Fibroblast of villous mesenchyme (primary cell): ENCODE results near the gene MEX3A. TPM values are rescaled to one million over a fixed set of nuclear protein-coding genes. Genes with fewer than 3 reads are reported as not detected.
"Not testable (repeated sequence)": the region's sequence is repeated elsewhere in the genome, so short reads cannot be mapped to it uniquely, and the experiment has no call there.

Experiments used
- DNase-seq: peaks from one replicate; pipeline ENCODE4 v3.0.0-alpha.2; 2010; ENCODE audit warnings: low read depth
- H3K4me3 ChIP-seq: 2 replicates; pipeline ENCODE4 v1.5.1; 2011; ENCODE audit warnings: low read depth, mild to moderate bottlenecking, low read length
- total RNA-seq: library from RNA; depleted of rRNA; stranded (reverse); fragments of >200 nt; gene quantifications from 2 replicates; pipeline ENCODE4 v1.2.3, GENCODE V29; 2012
- TF ChIP-seq, protein P1 (sequence below): IDR thresholded peaks from 2 replicates; pipeline ENCODE4 v1.5.1; 2012; ENCODE audit warnings: low read depth, mild to moderate bottlenecking, low read length; ENCODE audit not compliant: insufficient read depth

MEX3A gene
- total RNA-seq, 1 donor: 1.7 TPM

DNA sequence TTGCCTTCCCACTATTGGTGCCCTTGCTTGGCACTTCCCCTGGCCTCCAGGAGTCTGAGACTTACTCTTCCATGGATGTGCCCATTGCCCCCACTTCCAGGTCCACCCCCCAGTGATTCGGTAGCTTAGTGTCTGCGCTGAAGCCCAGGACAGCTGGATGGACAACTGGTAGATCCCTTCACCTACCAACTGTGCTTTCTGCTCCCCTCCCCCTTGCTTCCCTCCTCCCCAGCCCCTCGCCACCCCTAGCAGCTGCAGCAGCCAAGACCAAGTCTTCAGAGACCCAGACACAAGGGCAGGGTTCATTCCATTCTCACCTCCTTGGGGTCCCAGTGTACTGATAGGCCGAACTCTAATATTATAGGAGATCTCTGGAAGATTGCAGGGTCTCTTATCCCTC lies 39.2 kb upstream of the MEX3A start:
- TF ChIP-seq, protein P1, sequence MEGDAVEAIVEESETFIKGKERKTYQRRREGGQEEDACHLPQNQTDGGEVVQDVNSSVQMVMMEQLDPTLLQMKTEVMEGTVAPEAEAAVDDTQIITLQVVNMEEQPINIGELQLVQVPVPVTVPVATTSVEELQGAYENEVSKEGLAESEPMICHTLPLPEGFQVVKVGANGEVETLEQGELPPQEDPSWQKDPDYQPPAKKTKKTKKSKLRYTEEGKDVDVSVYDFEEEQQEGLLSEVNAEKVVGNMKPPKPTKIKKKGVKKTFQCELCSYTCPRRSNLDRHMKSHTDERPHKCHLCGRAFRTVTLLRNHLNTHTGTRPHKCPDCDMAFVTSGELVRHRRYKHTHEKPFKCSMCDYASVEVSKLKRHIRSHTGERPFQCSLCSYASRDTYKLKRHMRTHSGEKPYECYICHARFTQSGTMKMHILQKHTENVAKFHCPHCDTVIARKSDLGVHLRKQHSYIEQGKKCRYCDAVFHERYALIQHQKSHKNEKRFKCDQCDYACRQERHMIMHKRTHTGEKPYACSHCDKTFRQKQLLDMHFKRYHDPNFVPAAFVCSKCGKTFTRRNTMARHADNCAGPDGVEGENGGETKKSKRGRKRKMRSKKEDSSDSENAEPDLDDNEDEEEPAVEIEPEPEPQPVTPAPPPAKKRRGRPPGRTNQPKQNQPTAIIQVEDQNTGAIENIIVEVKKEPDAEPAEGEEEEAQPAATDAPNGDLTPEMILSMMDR: no peak
- peak overlapping the region; percentile 16 for H3K4me3 ChIP-seq
- no peak for DNase-seq

DNA sequence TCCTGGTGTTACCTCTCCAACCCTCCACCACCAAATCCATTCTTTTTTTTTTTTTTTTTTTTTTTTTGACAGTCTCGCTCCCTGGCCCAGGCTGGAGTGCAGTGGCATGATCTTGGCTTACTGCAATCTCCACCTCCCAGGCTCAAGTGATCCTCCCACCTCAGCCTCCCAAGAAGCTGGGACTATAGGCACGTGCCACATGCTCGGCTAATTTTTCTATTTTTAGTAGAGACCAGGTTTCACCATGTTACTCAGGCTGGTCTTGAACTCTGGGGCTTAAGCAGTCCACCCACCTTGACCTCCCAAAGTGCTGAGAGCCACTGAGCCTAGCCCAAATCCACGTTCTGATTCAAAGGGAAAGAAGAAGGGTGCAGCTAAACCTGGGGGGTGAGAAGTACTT lies 38.7 kb upstream of the MEX3A start:
- peak overlapping the region; percentile 16 for H3K4me3 ChIP-seq
- DNase-seq: peak; percentile 30

DNA sequence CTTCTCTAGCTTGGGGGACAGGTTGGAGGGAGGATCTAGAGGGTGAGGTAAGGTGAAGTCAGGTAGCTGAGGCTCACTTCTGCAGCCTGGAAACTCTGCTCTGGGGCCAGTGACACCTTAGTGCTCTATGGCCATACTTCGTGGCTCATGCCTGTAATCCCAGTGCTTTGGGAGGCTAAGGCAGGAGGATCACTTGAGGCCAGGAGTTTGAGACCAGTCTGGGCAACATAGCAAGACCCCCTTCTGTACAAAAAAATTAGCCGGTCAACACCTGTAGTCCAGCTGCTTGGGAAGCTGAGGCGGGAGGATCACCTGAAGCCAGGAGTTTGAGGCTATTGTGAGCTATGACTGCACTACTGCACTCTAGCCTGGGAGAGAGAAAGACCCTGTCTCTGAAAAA lies 38.1 kb upstream of the MEX3A start:
- DNase-seq: no peak
- H3K4me3 ChIP-seq: no peak overlapping the region
- TF ChIP-seq, protein P1: no peak

DNA sequence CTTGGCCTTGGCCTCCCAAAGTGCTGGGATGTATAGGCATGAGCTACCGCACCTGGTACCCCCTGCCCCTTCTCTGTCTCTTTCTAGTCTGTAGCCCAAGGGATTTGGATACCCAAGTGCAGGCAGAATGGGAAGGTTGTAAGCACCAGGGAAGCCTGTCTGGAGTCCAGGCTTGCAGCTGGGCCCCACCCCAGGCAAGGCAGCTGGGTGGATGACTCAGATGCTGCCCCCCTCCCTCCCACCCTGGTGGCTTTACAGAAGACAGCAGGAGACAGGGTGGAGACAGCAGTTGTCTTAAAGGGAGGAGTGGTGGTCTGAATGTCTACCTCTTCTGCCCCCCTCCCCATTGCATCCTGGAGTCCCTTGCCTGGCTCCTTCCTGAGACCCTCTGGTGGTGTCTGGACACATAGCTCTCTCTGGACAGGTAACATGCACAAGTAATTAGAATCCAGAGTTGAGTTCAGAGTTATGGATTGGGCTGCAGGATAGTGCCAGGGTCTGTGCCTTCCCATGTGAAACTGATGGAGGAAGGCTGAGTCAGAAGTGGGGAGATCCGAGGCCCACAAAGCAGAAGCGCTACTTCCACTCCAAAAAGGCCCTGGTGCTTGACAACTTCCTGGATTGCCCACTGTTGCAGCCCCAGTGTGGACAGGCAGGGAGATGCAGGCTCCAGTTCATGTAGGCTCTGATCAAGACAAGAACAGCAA lies 37.4 kb upstream of the MEX3A start:
- peak; percentile 82 for DNase-seq
- H3K4me3 ChIP-seq: peak overlapping the region; percentile 25
- TF ChIP-seq, protein P1: peak; percentile 15

DNA sequence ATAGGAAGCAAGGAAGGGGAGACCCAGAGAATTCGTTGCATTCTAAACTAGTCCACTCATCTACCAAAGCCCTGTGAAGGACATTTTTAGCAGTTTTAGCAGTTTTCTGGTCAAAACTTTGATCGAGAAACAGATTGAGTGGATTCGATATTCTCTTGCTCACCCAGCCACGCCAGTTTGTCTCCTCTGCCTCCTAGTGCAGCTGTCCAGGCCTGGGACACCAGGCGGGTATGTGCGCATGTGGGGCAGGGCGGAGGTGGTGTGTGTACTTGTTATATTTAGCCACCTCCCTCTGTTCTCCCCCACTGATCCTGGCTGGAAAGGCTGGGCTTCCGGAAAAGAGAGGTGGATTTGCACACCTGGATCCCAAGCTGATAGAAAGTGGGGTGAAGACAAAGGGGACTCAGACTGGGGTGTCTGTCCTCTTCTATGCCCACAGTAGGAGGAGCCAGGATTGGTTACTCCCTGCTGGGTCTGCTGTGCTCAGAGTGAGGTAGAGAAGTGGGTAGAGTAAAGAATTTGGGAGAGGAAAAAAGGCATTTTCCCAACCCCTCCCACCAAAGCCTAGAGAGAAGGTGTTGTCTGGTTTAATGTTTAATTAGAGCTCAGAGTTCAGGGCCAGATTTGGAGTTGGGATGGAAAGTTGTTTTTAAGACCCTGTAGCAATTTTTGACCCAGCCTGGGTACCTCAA lies 36.1 kb upstream of the MEX3A start:
- TF ChIP-seq, protein P1: no peak
- H3K4me3 ChIP-seq: peak overlapping the region; percentile 100
- peak; percentile 42 for DNase-seq

DNA sequence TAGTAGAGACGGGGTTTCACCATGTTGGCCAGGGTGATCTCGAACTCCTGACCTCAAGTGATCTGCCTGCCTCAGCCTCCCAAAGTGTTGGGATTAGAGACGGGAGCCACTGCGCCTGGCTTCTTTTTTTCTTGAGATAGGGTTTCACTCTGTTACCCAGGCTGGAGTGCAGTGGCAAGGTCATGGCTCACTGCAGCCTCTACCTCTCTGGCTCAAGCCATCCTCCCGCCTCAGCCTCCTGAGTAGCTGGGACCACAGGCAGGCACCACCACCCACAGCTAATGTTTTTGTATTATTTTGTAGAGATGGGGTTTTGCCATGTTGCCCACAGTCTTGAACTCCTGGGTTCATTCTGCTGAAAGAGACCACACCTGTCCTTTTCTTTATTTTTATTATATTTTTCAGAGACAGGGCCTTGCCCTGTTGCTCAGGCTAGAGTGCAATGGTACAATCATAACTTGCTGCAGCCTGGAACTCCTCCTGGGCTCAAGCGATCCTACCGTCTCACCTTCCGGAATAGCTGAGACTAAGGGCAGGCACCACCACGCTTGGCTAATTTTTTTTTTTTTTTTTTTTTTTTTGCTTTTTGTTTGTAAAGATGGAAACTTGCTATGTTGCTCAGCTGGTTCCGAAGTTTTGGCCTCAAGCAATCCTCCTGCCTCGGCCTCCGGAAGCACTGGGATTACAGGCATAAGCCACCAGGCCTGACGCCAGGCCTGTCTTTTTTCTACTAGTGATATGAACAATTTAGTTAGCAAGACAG lies 35.3 kb upstream of the MEX3A start:
- peak; percentile 28 for DNase-seq
- TF ChIP-seq, protein P1: no peak
- peak overlapping the region; percentile 100 for H3K4me3 ChIP-seq

DNA sequence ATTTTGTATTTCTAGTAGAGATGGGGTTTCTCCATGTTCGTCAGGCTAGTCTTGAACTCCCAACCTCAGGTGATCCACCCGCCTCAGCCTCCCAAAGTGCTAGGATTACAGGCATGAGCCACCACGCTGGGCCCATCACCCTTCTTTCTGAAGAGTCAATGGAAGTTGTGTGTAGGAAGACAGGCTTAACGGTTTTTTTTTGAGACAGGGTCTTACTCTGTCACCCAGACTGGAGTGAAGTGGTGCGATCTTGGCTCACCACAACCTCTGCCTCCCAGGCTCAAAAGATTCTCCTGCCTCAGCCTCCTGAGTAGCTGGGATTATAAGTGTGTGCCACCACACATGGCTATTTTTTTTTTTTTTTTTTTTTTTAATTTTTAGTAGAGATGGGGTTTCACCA lies 34.5 kb upstream of the MEX3A start:
- peak overlapping the region; percentile 100 for H3K4me3 ChIP-seq
- not testable (repeated sequence) for DNase-seq
